ENCODE measurements around the gene WDR70.

- TF ChIP-seq SP1 (CRISPR knock-in tag; conservative IDR thresholded peaks at IDR 0.05) (no peak), CTCF (IDR thresholded peaks at IDR 0.05) (no peak)
Observed at GRCh38 chr5:37606632-37607248, 227.6 kb downstream of the WDR70 start.

Data from WTC11 (cell line).